MM.1S (cell line): Measurements from ENCODE around the gene ADGRE2.

Experiments used
- CTCF ChIP-seq: fragments of 300-600 bp; sonication (generic); IDR thresholded peaks from 2 replicates; pipeline ENCODE4 v1.5.1; 2016; ENCODE audit warnings: antibody characterized with exemption, low read length, mixed read lengths
- EZH2phosphoT487 ChIP-seq: fragments of 300-600 bp; sonication (generic); IDR thresholded peaks from 2 replicates; pipeline ENCODE4 v1.6.1; 2018; ENCODE audit warnings: antibody characterized with exemption, low read length

DNA sequence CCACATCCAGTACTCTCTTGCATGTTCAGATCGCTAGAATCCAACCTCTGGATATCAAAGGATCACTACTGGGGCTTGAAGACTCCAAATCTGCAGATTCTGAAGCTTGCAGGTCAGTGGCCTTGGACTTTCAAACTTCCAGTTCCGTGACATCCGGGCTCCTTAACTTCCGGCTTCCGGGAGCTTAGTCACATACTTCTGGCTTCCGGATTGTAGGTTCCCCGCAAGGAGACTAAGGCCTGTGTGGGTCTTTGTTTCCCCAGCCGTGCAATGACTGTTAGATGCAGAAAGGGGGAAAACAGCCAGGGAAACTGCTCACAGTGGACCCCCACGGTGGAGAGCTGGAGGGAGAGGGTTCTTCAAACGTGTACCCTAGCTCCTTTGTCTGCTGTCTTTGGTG lies 47.2 kb downstream of the ADGRE2 start:
- TF ChIP-seq CTCF (no peak), EZH2phosphoT487 (no peak)
